OCI-LY3 (cell line): ENCODE results near the gene NOL6.
"Not testable (repeated sequence)": the region's sequence is repeated elsewhere in the genome, so short reads cannot be mapped to it uniquely, and the experiment has no call there.

Experiments used
- H2AFZ ChIP-seq: fragments of 200-600, 300-600 bp; shearing (Covaris generic); 2 replicates; pipeline ENCODE4 v1.6.0; 2014; ENCODE audit warnings: antibody characterized with exemption, low read depth, low read length
- H3K27ac ChIP-seq: fragments of 200-600, 300-600 bp; sonication (generic); 2 replicates; pipeline ENCODE4 v1.5.1; 2014; ENCODE audit warnings: mild to moderate bottlenecking, low read length, moderate library complexity, mixed read lengths
- H3K27me3 ChIP-seq: fragments of 200-600, 300-600 bp; sonication (generic); 2 replicates; pipeline ENCODE4 v1.6.1; 2014; ENCODE audit warnings: low read depth, low read length, mixed read lengths
- H3K36me3 ChIP-seq: fragments of 200-600, 300-600 bp; sonication (generic); replicated peaks from 2 replicates; pipeline ENCODE3; 2014; ENCODE audit warnings: low read depth, low read length, mixed read lengths
- H3K4me1 ChIP-seq: fragments of 300-600, 200-600 bp; sonication (generic); 2 replicates; pipeline ENCODE4 v1.6.1; 2014; ENCODE audit warnings: low read length, mixed read lengths
- H3K4me2 ChIP-seq: fragments of 200-600, 300-600 bp; sonication (generic); 2 replicates; pipeline ENCODE4 v1.6.1; 2014; ENCODE audit warnings: low read length, mixed read lengths
- H3K4me3 ChIP-seq: fragments of 300-600, 200-600 bp; sonication (generic); 2 replicates; pipeline ENCODE4 v1.5.1; 2014; ENCODE audit warnings: antibody characterized with exemption, mild to moderate bottlenecking, low read length, moderate library complexity
- H3K79me2 ChIP-seq: fragments of 300-600, 200-600 bp; shearing (Covaris generic); 2 replicates; pipeline ENCODE4 v1.6.1; 2014; ENCODE audit warnings: mild to moderate bottlenecking, low read length, mixed read lengths
- H3K9ac ChIP-seq: fragments of 300-600, 200-600 bp; shearing (Covaris generic); 2 replicates; pipeline ENCODE4 v1.6.0; 2014; ENCODE audit warnings: mild to moderate bottlenecking, low read length, moderate library complexity
- H3K9me3 ChIP-seq: fragments of 200-600, 300-600 bp; shearing (Covaris generic); 2 replicates; pipeline ENCODE4 v1.6.1; 2014; ENCODE audit warnings: low read length, mixed read lengths; ENCODE audit not compliant: insufficient read depth
- H4K20me1 ChIP-seq: fragments of 200-600, 300-600 bp; sonication (generic); 2 replicates; pipeline ENCODE4 v1.6.1; 2016; ENCODE audit warnings: low read length, mixed read lengths; ENCODE audit not compliant: insufficient read depth
- CTCF ChIP-seq: fragments of 200-600, 300-600 bp; sonication (generic); IDR thresholded peaks from 2 replicates; pipeline ENCODE4 v1.5.1; 2014; ENCODE audit warnings: antibody characterized with exemption, low read length, low read depth
- EZH2phosphoT487 ChIP-seq: fragments of 200-600 bp; shearing (Covaris generic); IDR thresholded peaks from 2 replicates; pipeline ENCODE4 v1.6.1; 2018; ENCODE audit warnings: antibody characterized with exemption, mixed run types, low read depth

Gene NOL6

GRCh38 chr9:33430942-33431341 lies 42.8 kb downstream of the NOL6 start:
- Histone ChIP-seq H4K20me1 (no peaks in the 10 kb centered on the region), H3K27ac (no peak overlapping the region), H2AFZ (no peak overlapping the region), H3K4me1 (no peaks in the 10 kb centered on the region), H3K27me3 (no peaks in the 10 kb centered on the region), H3K9ac (no peak overlapping the region), H3K79me2 (no peaks in the 10 kb centered on the region), H3K36me3 (no peaks in the 10 kb centered on the region), H3K4me3 (no peak overlapping the region), H3K4me2 (no peak overlapping the region), H3K9me3 (no peaks in the 10 kb centered on the region)
- TF ChIP-seq EZH2phosphoT487: no peak

- Histone ChIP-seq H3K27me3 (no peaks in the 10 kb centered on the region), H4K20me1 (no peaks in the 10 kb centered on the region), H3K27ac (no peak overlapping the region), H2AFZ (no peak overlapping the region), H3K4me3 (no peak overlapping the region), H3K9me3 (no peaks in the 10 kb centered on the region), H3K4me1 (no peaks in the 10 kb centered on the region), H3K79me2 (no peaks in the 10 kb centered on the region), H3K9ac (no peak overlapping the region), H3K4me2 (no peak overlapping the region), H3K36me3 (no peaks in the 10 kb centered on the region)
- TF ChIP-seq CTCF: no peak
- TF ChIP-seq EZH2phosphoT487: no peak
Observed at GRCh38 chr9:33429256-33429985, 44.3 kb downstream of the NOL6 start.

GRCh38 chr9:33426843-33427293 lies 46.9 kb downstream of the NOL6 start:
- Histone ChIP-seq H3K36me3 (no peaks in the 10 kb centered on the region), H3K4me2 (no peak overlapping the region), H3K4me1 (no peaks in the 10 kb centered on the region), H3K9me3 (no peaks in the 10 kb centered on the region), H3K79me2 (no peaks in the 10 kb centered on the region), H3K9ac (no peak overlapping the region), H3K27ac (no peak overlapping the region), H4K20me1 (no peaks in the 10 kb centered on the region), H3K4me3 (no peak overlapping the region), H2AFZ (no peak overlapping the region), H3K27me3 (no peaks in the 10 kb centered on the region)
- TF ChIP-seq EZH2phosphoT487 (no peak), CTCF (no peak)

GRCh38 chr9:33425128-33425533 lies 48.6 kb downstream of the NOL6 start:
- Histone ChIP-seq H3K27ac (no peak overlapping the region), H3K4me3 (no peak overlapping the region)

GRCh38 chr9:33424492-33424891 lies 49.2 kb downstream of the NOL6 start:
- not testable (repeated sequence) for H3K4me3 ChIP-seq, H3K36me3 ChIP-seq, H3K9ac ChIP-seq, H4K20me1 ChIP-seq, H3K4me1 ChIP-seq, H2AFZ ChIP-seq, H3K9me3 ChIP-seq, H3K27ac ChIP-seq, H3K4me2 ChIP-seq, H3K79me2 ChIP-seq
- H3K27me3 ChIP-seq: peaks cover 10% of the 10 kb centered on the region

More at GRCh38 chr9:33425128-33425533, 48.6 kb downstream of the NOL6 start:
- no peak overlapping the region for H3K9ac ChIP-seq
- no peaks in the 10 kb centered on the region for H3K4me1 ChIP-seq
- no peak overlapping the region for H2AFZ ChIP-seq
- no peaks in the 10 kb centered on the region for H3K9me3 ChIP-seq
- TF ChIP-seq CTCF: no peak
- TF ChIP-seq EZH2phosphoT487: no peak
- H3K79me2 ChIP-seq: no peaks in the 10 kb centered on the region
- H3K36me3 ChIP-seq: no peaks in the 10 kb centered on the region
- H3K27me3 ChIP-seq: peaks cover 6% of the 10 kb centered on the region
- H4K20me1 ChIP-seq: no peaks in the 10 kb centered on the region
- no peak overlapping the region for H3K4me2 ChIP-seq

GRCh38 chr9:33424043-33424442 lies 49.7 kb downstream of the NOL6 start:
- peaks cover 12% of the 10 kb centered on the region for H3K27me3 ChIP-seq
- H3K9me3 ChIP-seq, H3K9ac ChIP-seq, H3K4me3 ChIP-seq, H3K27ac ChIP-seq, H4K20me1 ChIP-seq, H3K79me2 ChIP-seq, H2AFZ ChIP-seq, H3K4me1 ChIP-seq, H3K36me3 ChIP-seq, H3K4me2 ChIP-seq: not testable (repeated sequence)
